DMS53 treated with DMSO at 0.1 percent for 48 hours (cell line): ENCODE data around the gene ACSL4.
"Not testable (repeated sequence)": the region's sequence is repeated elsewhere in the genome, so short reads cannot be mapped to it uniquely, and the experiment has no call there.

Experiments used
- DNase-seq: peaks from one replicate; lab custom pipeline; 2025; ENCODE audit not compliant: unreplicated experiment; lab: John Stamatoyannopoulos, UW

Gene ACSL4

GRCh38 chrX:109732017-109732801 is 848 bp downstream of the ACSL4 start:
- no peak for DNase-seq

- DNase-seq, result no peak
Measured at GRCh38 chrX:109728173-109728535, 4.9 kb downstream of the ACSL4 start.

- DNase-seq, result not testable (repeated sequence)
Measured at GRCh38 chrX:109724971-109725370, 8.1 kb downstream of the ACSL4 start.

GRCh38 chrX:109720947-109721346 is 12.1 kb downstream of the ACSL4 start:
- no peak for DNase-seq

- no peak for DNase-seq
Measured at GRCh38 chrX:109719264-109719663, 13.8 kb downstream of the ACSL4 start.

GRCh38 chrX:109716431-109717028 is 16.5 kb downstream of the ACSL4 start:
- no peak for DNase-seq

GRCh38 chrX:109714340-109714958 is 18.6 kb downstream of the ACSL4 start:
- no peak for DNase-seq

GRCh38 chrX:109710181-109710580 is 22.9 kb downstream of the ACSL4 start:
- DNase-seq, result no peak

GRCh38 chrX:109709129-109709631 is 23.9 kb downstream of the ACSL4 start:
- DNase-seq, result no peak

GRCh38 chrX:109707720-109708119 is 25.3 kb downstream of the ACSL4 start:
- DNase-seq, result no peak

DNA sequence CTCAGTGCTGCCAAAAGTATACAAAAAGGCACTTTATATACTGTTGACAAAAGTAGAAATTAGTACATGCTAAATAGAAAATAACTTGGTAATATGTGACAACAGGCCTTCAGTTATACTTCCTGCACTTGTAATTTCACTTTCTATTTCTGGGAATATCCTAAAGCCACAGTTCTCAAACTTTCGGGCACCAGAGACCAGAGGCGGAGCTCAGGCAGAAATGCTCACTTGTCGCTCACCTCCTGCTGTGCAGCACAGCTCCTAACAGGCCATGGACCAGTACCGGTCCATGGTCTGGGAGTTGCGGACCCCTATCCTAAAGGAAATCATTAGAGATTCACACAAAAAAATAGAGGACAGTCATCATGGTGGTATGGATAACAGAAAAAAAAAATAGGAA is 25.7 kb downstream of the ACSL4 start:
- no peak for DNase-seq

- no peak for DNase-seq
Measured at GRCh38 chrX:109704563-109704962, 28.5 kb downstream of the ACSL4 start.

GRCh38 chrX:109697855-109698254 is 35.2 kb downstream of the ACSL4 start:
- DNase-seq, result no peak

DNA sequence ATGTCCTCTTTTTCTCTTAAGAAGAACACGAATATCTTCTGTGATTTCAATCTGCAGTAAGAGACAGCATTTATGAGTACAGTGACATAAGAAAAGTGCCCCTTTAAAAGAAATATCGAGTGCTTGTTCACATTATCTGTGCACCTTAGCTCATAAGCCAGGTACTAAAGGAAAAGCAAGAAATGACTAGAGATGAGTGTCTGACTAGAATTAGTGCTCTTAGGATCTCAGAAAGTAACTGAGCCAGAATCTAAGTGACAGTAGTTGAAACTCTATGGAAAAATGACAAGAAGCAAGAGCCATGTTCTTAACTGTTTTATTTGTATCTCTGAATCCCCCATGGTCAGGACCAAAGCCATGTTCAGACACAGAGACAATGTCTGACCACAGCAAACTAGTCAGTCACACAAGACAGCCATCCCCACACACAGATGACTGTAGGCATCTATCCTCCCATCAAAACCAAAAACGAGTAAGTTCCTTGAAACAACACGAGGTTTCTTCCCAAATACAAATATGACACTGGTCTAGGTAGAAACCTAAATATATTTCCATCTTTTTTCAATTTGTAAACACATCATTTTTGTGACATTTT is 36.8 kb downstream of the ACSL4 start:
- DNase-seq, result no peak

DNA sequence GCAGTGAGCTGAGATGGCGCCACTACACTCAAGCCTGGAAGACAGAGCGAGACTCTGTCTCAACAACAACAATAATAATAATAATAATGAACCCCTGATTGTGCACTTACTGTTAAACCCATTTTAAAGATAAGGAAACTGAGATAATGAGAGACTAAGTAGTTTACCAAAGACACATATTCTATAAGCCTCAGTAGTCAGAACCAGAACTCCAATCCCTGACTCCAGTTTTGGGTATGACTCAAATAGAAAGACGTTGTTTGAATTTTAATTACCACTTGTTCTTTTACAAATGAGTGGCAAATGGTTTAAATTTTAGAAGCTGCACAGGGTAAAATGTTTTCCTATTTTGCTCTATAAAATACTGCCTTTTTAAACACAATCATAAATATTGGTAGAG is 37.4 kb downstream of the ACSL4 start:
- DNase-seq, result no peak

DNA sequence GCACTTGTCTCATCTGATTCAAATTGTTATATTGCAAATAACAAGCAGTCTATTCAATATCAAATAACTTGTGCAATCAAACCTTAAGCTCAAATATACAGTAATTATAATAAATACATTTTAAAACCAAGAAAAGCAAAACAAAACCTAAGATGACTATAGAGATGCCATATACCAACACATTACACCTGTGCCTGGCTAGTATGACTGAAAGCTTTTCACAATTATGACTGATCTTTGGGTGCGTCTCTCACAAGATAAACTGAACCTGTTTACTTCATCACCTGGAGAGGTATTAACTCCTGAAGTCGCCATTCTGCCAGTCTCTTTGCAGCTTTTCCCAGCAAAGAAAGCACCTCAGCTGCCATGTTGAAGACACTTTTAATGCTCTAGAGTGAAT is 41.3 kb downstream of the ACSL4 start:
- no peak for DNase-seq

DNA sequence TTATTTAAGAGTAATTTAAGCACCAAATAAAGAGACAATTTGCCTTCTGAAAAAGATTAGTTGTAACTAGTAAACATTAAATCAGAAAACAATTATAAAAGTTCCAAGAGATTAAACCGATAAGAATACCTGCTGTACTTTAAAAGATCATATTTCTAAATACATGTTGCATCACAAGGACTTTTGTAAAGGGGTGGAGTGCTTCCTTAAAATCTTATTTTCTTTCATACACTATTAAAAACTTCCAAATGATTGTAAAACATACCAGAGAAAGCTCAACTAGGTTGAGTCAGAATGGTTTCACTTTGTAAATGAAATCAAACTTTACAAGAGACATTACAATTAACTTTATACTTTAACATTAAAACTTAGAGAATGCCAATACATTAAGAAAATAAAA is 41.8 kb downstream of the ACSL4 start:
- DNase-seq, result no peak

DNA sequence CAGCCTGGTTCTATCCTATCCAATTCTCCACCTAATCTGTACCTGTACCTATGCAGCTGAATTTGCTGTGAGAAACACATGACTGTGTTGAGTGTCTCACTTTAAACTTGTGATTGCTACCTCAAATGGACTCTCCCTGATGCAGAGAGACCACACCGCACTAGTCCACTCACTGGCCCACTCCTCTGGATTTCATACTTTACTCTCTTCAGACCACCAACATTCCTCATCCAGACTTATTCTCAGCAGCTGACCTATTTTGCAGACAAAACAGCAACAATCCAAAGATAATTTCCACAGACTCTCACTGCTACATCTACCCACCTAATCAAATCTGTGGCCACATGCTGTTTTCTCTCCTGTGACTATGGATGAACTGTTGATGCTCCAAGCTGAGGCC is 45.2 kb downstream of the ACSL4 start:
- DNase-seq, result no peak

GRCh38 chrX:109685656-109686078 is 47.4 kb downstream of the ACSL4 start:
- no peak for DNase-seq

GRCh38 chrX:109684136-109684535 is 48.9 kb downstream of the ACSL4 start:
- no peak for DNase-seq

GRCh38 chrX:109681475-109682081 is 51.5 kb downstream of the ACSL4 start:
- DNase-seq, result no peak
